HepG2 (cell line): ENCODE results near the gene NCAPD2. TPM values are rescaled to one million over a fixed set of nuclear protein-coding genes. Genes with fewer than 3 reads are reported as not detected.
A peak's percentile ranks its signal among the peaks of the same experiment; 100 is the strongest.

Experiments used
- EED ChIP-seq: sonication (generic); formaldehyde crosslinking; IDR thresholded peaks from 2 replicates; pipeline ENCODE4 v1.5.0; 2020; ENCODE audit warnings: mild to moderate bottlenecking, missing genetic modification reagents
- FOSL2 ChIP-seq: sonication (generic); formaldehyde crosslinking; IDR thresholded peaks from 2 replicates; pipeline ENCODE4 v1.4.0; 2020; ENCODE audit warnings: missing genetic modification reagents
- GABPA ChIP-seq, 2 experiments: IDR thresholded peaks; 2 replicates each; pipeline ENCODE4 v1.6.1; 2011 to 2016; ENCODE audit warnings: low read depth in 2 of 2, low read length in 1 of 2, missing biosample characterization in 1 of 2, missing genetic modification characterization in 1 of 2
- HNRNPL ChIP-seq: fragments of 200-400 bp; formaldehyde crosslinking; IDR thresholded peaks from 2 replicates; pipeline ENCODE4 v1.6.1; 2017; ENCODE audit warnings: mild to moderate bottlenecking, low read depth, low read length
- IRX3 ChIP-seq: sonication (generic); formaldehyde crosslinking; IDR thresholded peaks from 2 replicates; pipeline ENCODE4 v1.8.1; 2023; ENCODE audit warnings: mild to moderate bottlenecking, low read depth, missing genetic modification reagents, borderline replicate concordance
- MTF2 ChIP-seq: sonication (generic); formaldehyde crosslinking; IDR thresholded peaks from 2 replicates; pipeline ENCODE4 v1.5.0; 2020; ENCODE audit warnings: missing genetic modification reagents, borderline replicate concordance
- REXO4 ChIP-seq: sonication (generic); formaldehyde crosslinking; IDR thresholded peaks from 2 replicates; pipeline ENCODE4 v1.8.0; 2022; ENCODE audit warnings: missing genetic modification reagents, mild to moderate bottlenecking, borderline replicate concordance
- SALL1 ChIP-seq: sonication (generic); formaldehyde crosslinking; IDR thresholded peaks from 2 replicates; pipeline ENCODE4 v1.8.0; 2022; ENCODE audit warnings: mild to moderate bottlenecking, missing genetic modification reagents
- ZBTB8A ChIP-seq: sonication (generic); formaldehyde crosslinking; IDR thresholded peaks from 2 replicates; pipeline ENCODE4 v1.4.0; 2020; ENCODE audit warnings: mild to moderate bottlenecking, low read depth, missing genetic modification reagents, borderline replicate concordance
- ZNF180 ChIP-seq: sonication (generic); formaldehyde crosslinking; IDR thresholded peaks from 2 replicates; pipeline ENCODE4 v1.4.0; 2020; ENCODE audit warnings: low read depth, missing genetic modification reagents, borderline replicate concordance
- ZNF225 ChIP-seq: sonication (generic); formaldehyde crosslinking; IDR thresholded peaks from 2 replicates; pipeline ENCODE4 v1.4.0; 2020; ENCODE audit warnings: mild to moderate bottlenecking, missing genetic modification reagents
- ZNF274 ChIP-seq: sonication (generic); formaldehyde crosslinking; IDR thresholded peaks from 2 replicates; pipeline ENCODE4 v1.5.1; 2020; ENCODE audit warnings: mild to moderate bottlenecking, missing genetic modification reagents
- ZSCAN12 ChIP-seq: sonication (generic); formaldehyde crosslinking; IDR thresholded peaks from 2 replicates; pipeline ENCODE4 v1.9.0; 2021; ENCODE audit warnings: mild to moderate bottlenecking, missing genetic modification reagents
- polyA plus RNA-seq, 8 experiments: library from polyadenylated mRNA; depleted of rRNA in 3 of 8; stranded (reverse) in 7 of 8; unstranded in 1 of 8; fragments of >200 nt; fragmentation: Illumina TruSeq in 4 of 8; extraction: Trizol in 4 of 8; gene quantifications; 2 replicates each; pipeline versions ENCODE4 v1.2.1 to v1.2.3, GENCODE V29; 2011 to 2016; ENCODE audit warnings: low read depth in 4 of 8, missing spikeins in 1 of 8, mixed read lengths in 1 of 8; ENCODE audit not compliant: insufficient read depth in 1 of 8
- total RNA-seq, 5 experiments: library from RNA; depleted of rRNA; stranded (reverse); fragments of >200 nt; fragmentation: Illumina TruSeq; extraction: Trizol; gene quantifications; 2 replicates each; pipeline ENCODE4 v1.2.3, GENCODE V29; 2016; ENCODE audit warnings: low read depth in 1 of 5
- TF ChIP-seq, protein P1 (sequence below): sonication (generic); formaldehyde crosslinking; IDR thresholded peaks from 2 replicates; pipeline ENCODE4 v1.5.1; 2020; ENCODE audit warnings: mild to moderate bottlenecking, missing genetic modification reagents
- TF ChIP-seq, protein P2 (sequence below): sonication (generic); formaldehyde crosslinking; IDR thresholded peaks from 2 replicates; pipeline ENCODE4 v1.4.0; 2020; ENCODE audit warnings: missing genetic modification reagents, mild to moderate bottlenecking, borderline replicate concordance
- TF ChIP-seq, protein P3 (sequence below): sonication (generic); formaldehyde crosslinking; IDR thresholded peaks from 2 replicates; pipeline ENCODE4 v1.4.0; 2020; ENCODE audit warnings: missing genetic modification reagents
- TF ChIP-seq, protein P4 (sequence below): sonication (generic); formaldehyde crosslinking; IDR thresholded peaks from 2 replicates; pipeline ENCODE4 v1.4.0; 2020; ENCODE audit warnings: missing genetic modification reagents

Gene NCAPD2
- total and polyA plus RNA-seq, 2 of the 13 experiments (the other 11 are each of a cell fraction or from before 2014, with no cell fraction given), result 51.1 to 65.6 TPM

DNA sequence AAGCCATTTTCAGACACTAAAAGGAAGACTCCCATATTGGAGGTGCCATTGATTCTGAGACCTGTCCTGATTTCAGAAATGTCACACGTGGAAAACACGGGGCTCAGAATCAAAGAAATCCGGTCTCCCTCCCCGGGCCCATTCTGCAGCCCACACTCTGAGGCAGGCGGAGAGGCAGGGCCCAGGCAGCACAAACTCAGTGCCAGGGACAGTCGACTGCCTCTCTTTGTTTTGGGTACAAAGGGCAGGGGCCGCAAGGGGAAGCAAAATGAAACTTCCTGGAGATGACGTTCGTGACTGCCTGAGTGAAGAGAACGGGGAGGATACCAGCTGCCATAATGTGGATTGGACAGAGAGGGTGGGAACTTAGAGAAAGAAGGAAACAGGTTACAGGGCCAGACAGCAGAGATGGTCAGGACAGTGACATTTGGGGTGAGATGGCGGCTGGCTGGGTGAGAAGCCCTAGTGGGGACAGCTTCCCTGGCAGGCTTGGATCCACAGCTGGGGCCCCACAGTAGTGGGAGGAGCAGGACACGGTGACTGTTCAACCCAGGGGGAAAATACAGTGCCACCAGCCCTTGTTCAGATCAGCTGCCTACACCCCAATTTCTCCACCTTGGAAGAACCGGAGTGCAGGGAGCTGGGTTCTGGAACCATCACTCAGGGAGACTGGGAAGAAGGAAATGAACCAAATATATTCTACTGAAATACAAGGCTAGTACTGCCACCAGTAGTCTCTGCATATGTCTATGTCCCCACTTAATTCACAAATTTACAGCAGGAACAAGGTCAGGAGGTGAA, 48.5 kb downstream of the NCAPD2 start (continued):
- TF ChIP-seq HNRNPL, result peak; percentile 79; the same call in 1 of the 2 replicates
- no peak for TF ChIP-seq ZNF180
- TF ChIP-seq EED, result no peak
- TF ChIP-seq SALL1 (CRISPR knock-in tag), result peak; percentile 82
- TF ChIP-seq, protein P1, sequence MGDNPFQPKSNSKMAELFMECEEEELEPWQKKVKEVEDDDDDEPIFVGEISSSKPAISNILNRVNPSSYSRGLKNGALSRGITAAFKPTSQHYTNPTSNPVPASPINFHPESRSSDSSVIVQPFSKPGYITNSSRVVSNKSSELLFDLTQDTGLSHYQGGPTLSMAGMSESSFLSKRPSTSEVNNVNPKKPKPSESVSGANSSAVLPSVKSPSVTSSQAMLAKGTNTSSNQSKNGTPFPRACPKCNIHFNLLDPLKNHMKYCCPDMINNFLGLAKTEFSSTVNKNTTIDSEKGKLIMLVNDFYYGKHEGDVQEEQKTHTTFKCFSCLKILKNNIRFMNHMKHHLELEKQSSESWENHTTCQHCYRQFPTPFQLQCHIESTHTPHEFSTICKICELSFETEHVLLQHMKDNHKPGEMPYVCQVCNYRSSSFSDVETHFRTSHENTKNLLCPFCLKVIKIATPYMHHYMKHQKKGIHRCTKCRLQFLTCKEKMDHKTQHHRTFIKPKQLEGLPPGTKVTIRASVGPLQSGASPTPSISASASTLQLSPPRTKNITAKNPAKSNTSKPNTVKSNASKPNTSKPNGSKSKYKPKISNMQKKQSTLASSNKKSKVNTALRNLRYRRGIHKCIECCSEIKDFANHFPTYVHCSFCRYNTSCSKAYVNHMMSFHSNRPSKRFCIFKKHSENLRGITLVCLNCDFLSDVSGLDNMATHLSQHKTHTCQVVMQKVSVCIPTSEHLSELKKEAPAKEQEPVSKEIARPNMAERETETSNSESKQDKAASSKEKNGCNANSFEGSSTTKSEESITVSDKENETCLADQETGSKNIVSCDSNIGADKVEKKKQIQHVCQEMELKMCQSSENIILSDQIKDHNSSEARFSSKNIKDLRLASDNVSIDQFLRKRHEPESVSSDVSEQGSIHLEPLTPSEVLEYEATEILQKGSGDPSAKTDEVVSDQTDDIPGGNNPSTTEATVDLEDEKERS (CRISPR knock-in tag), result no peak
- no peak for TF ChIP-seq MTF2 (CRISPR knock-in tag)
- no peak for TF ChIP-seq ZNF225 (CRISPR knock-in tag)
- TF ChIP-seq, protein P2, sequence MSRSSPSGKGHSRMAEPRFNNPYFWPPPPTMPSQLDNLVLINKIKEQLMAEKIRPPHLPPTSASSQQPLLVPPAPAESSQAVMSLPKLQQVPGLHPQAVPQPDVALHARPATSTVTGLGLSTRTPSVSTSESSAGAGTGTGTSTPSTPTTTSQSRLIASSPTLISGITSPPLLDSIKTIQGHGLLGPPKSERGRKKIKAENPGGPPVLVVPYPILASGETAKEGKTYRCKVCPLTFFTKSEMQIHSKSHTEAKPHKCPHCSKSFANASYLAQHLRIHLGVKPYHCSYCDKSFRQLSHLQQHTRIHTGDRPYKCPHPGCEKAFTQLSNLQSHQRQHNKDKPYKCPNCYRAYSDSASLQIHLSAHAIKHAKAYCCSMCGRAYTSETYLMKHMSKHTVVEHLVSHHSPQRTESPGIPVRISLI, result no peak
- TF ChIP-seq GABPA (IDR thresholded peaks at IDR 0.05; ENCODE audit: low read depth, low read length), result no peak
- TF ChIP-seq GABPA (CRISPR knock-in tag; IDR thresholded peaks at IDR 0.05; ENCODE audit: low read depth), result peak; percentile 84
- no peak for TF ChIP-seq ZBTB8A (CRISPR knock-in tag)
- no peak for TF ChIP-seq ZSCAN12 (CRISPR knock-in tag)
- peak; percentile 41 for TF ChIP-seq FOSL2
- TF ChIP-seq ZNF274 (CRISPR knock-in tag), result peak; percentile 70
- no peak for TF ChIP-seq IRX3 (CRISPR knock-in tag)
- TF ChIP-seq REXO4 (CRISPR knock-in tag), result no peak
- TF ChIP-seq, protein P3, sequence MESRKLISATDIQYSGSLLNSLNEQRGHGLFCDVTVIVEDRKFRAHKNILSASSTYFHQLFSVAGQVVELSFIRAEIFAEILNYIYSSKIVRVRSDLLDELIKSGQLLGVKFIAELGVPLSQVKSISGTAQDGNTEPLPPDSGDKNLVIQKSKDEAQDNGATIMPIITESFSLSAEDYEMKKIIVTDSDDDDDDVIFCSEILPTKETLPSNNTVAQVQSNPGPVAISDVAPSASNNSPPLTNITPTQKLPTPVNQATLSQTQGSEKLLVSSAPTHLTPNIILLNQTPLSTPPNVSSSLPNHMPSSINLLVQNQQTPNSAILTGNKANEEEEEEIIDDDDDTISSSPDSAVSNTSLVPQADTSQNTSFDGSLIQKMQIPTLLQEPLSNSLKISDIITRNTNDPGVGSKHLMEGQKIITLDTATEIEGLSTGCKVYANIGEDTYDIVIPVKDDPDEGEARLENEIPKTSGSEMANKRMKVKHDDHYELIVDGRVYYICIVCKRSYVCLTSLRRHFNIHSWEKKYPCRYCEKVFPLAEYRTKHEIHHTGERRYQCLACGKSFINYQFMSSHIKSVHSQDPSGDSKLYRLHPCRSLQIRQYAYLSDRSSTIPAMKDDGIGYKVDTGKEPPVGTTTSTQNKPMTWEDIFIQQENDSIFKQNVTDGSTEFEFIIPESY (CRISPR knock-in tag), result peak; percentile 43
- TF ChIP-seq, protein P4, sequence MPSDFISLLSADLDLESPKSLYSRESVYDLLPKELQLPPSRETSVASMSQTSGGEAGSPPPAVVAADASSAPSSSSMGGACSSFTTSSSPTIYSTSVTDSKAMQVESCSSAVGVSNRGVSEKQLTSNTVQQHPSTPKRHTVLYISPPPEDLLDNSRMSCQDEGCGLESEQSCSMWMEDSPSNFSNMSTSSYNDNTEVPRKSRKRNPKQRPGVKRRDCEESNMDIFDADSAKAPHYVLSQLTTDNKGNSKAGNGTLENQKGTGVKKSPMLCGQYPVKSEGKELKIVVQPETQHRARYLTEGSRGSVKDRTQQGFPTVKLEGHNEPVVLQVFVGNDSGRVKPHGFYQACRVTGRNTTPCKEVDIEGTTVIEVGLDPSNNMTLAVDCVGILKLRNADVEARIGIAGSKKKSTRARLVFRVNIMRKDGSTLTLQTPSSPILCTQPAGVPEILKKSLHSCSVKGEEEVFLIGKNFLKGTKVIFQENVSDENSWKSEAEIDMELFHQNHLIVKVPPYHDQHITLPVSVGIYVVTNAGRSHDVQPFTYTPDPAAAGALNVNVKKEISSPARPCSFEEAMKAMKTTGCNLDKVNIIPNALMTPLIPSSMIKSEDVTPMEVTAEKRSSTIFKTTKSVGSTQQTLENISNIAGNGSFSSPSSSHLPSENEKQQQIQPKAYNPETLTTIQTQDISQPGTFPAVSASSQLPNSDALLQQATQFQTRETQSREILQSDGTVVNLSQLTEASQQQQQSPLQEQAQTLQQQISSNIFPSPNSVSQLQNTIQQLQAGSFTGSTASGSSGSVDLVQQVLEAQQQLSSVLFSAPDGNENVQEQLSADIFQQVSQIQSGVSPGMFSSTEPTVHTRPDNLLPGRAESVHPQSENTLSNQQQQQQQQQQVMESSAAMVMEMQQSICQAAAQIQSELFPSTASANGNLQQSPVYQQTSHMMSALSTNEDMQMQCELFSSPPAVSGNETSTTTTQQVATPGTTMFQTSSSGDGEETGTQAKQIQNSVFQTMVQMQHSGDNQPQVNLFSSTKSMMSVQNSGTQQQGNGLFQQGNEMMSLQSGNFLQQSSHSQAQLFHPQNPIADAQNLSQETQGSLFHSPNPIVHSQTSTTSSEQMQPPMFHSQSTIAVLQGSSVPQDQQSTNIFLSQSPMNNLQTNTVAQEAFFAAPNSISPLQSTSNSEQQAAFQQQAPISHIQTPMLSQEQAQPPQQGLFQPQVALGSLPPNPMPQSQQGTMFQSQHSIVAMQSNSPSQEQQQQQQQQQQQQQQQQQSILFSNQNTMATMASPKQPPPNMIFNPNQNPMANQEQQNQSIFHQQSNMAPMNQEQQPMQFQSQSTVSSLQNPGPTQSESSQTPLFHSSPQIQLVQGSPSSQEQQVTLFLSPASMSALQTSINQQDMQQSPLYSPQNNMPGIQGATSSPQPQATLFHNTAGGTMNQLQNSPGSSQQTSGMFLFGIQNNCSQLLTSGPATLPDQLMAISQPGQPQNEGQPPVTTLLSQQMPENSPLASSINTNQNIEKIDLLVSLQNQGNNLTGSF (CRISPR knock-in tag), result no peak
